NCI-H146 treated with DMSO at 0.1 percent for 48 hours (cell line): Measurements from ENCODE around the gene WFDC8.
"Not testable (repeated sequence)": the region's sequence is repeated elsewhere in the genome, so short reads cannot be mapped to it uniquely, and the experiment has no call there.

Experiments used
- DNase-seq: peaks from one replicate; lab custom pipeline; 2025; ENCODE audit not compliant: unreplicated experiment; lab: John Stamatoyannopoulos, UW

Gene WFDC8

DNA sequence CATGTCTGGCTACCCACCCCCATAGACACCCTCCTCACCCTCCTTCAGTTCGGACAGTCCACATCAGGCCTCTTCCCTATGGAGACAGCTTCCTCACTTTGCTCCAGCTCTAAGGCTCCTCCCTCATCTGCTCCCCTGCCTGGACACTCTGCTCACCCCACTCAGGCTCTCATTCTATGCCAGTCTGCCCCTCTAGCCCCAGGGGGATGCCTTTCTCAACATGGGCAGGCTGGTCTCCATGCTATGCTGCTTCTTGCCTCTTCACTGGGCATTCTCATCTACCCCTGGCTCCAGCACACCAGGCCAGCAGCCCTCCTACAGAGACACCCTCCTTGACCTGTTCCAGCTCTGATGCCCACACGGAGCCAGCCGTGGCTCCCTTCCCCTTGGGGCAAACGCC, at the start of gene WFDC8:
Gene WFDC8 (minus strand): TSS at position 101 of the 400 bp plus-strand sequence. CDS start 37 bp downstream, at position 64.
- DNase-seq: no peak

DNA sequence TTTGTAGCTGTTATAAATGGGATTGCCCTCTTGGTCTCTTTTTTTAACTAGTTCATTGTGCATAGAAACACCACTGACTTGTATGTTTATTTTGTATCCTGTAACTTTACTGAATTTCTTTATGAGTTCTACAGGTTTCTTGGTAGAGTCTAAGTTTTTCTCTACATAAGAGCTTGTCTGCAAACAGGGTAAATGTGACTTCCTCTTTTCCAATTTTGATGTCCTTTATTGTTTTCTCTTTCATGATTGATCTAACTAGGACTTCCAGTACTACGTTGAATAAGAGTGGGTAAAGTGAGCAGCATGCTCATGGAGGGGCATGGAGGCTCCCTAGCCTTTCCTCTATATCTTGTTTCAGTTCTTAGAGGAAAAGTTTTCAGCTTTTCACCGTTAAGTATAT, 47.5 kb upstream of the WFDC8 start:
- DNase-seq: no peak

DNA sequence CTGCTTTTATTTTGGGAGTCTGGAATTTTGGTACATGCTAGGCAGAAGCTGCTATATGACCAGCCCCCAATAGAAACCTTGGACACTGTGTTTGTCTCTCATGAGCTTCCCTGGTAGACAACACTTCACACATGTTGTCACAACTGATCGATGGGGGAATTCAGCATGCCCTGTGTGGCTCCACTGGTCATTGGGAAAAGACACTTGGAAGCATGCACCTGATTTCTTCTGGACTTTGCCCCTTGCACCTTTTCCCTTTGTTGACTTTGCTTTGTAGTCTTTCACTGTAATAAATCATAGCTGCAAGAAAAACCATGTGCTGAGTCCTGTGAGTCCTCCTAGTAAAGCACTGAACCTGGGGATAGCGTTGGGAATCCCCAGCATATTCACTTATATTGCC, 42.5 kb upstream of the WFDC8 start:
- no peak for DNase-seq

DNA sequence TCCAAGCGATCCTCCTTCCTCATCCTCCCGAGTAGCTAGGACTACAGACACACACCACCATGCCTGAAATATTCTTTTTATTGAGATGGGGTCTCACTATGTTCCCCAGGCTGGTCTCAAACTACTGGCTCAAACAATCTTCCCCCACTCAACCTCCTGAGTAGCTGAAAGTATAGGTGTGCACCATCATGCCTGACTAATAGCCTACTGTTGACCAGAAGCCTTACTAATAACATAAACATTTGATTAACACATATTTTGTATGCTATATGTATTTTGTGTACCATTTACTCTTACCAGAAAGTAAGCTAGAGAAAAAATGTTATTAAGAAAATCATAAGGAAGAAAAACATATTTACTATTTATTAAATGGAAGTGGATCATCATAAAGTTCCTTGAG, 38.5 kb upstream of the WFDC8 start:
- DNase-seq: no peak

DNA sequence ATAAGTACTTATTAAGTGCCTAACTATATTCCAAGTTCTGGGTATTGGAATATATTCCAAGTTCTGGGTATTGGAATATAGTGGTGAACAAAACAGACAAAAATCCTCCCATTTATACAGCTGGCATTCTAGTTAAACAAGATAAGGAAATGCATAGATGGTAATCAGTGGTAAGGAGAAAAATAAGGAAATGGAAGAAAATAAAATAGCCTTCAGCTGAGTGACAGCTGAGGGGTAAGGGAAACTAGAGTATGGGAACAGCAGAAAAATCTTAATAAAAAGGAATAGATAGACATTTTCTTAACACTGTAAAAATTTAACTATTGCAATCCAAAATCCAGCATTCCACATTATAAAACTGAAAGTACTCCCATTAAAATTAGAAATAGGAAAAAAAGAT, 33.2 kb upstream of the WFDC8 start:
- DNase-seq: no peak

DNA sequence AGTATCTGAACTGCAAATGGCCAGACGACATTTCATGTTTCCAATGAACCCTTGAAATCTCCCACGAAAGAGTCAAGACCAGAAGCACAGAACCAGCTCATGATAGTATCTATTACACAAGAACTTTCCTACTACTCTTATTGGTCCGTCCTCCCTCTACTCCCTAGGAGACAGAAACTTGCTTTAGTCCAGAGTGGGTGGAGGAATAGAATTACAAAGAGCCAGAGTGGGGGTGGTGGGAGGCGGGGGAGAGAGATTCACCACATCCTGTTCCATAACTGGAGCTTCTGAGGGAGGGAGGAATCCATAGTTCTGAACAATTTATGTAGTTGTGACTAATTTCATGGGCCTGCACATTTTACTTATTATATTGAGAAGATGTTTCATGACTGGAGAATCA, 32.0 kb upstream of the WFDC8 start:
- DNase-seq: no peak

DNA sequence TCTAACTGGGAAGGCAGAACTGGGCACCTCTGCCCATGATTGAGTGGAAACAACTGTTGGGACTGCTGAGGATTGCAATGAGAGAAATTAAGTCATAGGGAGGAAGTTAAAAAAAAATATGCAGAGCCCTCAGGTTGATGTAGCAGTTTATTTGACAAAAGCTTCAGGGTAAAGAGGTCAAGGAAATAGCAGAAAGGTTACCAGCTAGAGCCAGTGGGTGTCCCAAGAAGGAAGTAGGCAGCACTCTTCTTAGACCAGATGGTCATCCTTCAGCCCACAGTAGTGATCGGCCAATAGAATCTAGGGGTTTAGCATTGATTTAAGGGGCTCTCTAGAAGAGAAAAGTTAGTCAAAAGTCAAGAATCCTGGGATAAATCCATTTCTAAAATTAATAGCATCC, 28.7 kb upstream of the WFDC8 start:
- no peak for DNase-seq

DNA sequence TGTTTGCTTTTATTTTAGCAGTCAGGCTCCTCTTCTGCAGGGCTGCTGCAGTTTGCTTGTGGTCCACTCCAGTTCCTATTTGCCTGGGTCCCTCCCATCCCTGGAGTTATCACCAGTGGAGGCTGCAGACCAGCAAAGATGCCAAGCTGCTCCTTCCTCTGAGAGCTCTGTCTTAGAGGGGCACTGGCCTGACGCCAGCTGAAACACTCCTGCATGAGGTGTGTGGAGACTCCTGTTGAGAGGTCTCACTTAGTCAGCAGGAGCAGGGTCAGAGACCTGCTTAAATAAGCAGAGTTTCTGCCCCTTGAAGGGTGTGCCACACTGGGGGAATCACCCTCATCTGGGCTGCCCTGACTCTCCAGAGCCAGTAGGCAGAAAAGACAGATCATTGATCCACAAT, 16.2 kb upstream of the WFDC8 start:
- DNase-seq: no peak

DNA sequence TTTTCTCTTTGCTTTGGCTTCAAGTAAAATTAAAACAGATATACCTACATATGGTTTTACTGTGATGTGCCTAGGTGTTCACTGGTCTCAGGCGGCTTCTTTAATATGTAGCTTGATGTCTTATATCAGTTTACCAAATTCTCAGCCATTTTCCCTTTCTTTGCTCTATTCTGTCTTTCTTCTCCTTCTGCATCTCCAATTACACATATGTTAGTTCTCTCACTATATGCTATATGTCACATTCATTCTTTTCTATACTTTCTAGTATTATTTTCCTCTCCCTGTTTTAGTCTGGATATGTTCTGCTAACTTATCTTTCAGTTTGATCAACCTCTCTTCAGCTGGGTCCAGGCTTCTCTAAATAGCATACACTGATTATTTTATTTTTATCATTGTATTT, 14.4 kb upstream of the WFDC8 start:
- DNase-seq: no peak

DNA sequence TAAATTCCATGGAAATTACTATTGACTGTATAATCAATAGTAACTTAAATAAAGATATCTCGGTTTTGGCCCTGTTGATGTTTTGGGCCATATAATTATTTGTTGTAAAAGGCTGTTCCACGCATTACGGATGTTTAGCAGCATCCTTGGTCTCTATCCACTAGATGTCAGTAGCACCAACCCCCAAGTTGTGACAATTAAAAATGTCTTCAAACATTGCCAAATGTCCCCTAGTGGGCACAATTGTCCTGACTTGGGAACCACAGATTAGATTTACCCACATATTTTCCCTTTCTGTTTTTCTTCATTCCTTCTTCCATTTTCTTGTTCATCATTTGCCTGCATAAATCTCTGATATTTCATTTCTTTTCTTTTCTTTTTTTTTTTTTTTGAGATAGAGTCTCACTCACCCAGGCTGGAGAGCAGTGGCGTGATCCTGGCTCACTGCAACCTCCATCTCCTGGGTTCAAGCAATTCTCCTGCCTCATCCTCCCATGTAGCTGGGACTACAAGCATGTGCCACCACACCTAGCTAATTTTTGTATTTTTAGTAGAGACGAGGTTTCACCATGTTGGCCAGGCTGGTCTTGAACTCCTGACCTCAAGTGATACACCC, 13.6 kb upstream of the WFDC8 start:
- DNase-seq: peak; percentile 7

DNA sequence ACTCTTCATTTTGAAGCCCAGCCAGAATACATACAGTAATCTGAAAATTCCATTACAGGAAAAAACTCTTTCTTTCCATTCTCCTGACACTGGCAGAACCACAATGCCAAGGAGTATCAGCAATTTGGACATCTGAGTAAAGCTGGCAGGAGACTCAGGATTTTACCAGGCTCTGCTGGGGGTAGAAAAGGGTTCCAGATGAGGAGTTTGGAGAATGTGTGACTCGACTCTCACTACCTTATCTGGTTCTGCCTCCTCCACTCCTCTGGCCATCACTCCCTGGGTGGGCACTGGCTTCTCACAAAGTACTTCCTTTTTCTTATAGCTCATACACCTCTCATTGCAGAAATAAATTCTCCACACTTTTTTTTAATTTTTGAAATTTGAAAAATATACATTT, 10.6 kb upstream of the WFDC8 start:
- no peak for DNase-seq

DNA sequence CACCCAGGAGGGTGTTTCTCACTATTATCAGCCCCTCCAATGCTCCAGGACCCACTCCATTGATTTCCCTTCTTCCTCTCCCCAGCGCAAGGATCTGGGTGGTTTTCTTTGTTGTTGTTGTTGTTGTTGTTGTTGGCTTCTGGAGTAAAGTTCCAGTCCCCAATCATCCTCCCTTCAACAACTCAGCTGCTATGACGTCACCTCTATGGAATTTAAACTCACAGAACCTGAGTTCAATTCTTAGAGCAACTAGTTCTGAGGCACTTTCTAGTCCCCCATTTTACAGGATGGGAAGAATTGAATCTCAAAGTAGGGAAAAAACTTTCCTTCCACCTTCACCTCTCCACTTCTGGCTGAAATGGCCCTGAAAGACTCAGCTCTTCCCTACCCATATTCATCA, 9.7 kb upstream of the WFDC8 start:
- no peak for DNase-seq

DNA sequence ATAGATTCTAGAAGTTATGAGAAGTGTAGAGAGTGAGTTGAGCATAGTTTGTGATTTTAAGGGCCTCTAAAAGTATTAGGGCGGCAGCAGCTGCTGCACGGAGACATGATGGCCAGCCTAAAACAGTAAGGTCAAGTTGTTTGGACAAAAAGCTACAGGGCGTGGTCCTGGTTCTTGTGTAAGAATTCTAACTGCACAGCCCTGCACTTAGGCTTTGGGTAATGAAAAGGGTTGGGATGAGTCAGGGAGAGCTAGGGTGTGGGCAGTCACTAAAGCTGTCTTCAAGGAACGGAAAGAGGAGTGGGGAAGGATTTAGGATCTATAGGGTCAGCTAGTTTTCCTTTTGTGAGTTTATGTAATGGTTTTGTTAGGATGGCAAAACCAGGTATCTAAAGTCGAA, 6.9 kb upstream of the WFDC8 start:
- not testable (repeated sequence) for DNase-seq

DNA sequence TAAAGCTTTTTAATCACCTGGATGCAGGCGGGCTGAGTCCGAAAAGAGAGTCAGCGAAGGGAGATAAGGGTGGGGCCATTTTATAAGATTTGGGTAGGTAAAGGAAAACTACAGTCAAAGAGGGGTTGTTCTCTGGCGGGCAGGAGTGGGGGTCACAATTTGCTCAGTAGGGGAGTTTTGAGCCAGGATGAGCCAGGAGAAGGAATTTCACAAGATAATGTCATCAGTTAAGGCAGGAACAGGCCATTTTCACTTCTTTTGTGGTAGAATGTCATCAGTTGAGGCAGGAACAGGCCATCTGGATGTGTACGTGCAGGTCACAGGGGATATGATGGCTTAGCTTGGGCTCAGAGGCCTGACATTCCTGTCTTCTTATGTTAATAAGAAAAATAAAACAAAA, 5.2 kb upstream of the WFDC8 start:
- DNase-seq: not testable (repeated sequence)

DNA sequence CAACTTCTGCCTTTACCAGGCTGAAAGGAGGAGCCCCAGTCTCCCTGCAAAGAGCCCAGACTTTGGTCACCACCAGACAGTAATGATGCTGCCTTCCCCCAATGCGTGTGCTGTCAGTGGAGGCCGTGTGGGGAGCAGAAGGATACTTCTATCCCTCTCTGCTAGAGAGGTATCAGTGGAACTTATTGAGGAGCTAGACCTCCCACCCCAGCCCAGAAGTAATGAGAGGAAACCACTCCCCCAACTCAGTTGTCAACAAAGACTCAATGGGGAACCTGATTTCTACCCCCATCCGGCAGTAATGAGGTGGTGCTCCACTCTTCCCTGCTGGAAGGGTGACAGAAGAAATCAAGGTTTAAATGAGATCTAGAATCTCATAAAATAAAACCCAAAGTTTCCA, 4.4 kb upstream of the WFDC8 start:
- DNase-seq: no peak

DNA sequence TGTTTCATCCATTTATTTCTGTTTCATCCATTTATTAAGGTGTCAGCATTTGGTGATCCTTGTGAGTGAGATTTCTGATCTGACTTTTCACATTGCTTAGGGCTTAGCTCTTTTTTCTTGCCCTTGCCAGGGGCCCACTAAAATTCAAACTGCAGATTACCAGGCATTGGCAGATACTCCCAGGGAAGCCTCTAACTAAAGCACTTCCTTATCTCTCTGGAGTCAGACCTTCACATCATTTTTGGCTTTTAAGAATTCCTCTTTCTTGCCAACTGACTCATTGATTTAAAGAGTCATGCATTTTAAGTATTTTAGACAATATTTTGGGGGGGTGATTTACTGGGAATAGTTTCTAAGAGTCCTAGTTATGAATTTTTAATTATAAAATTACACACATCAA, 2.6 kb upstream of the WFDC8 start:
- DNase-seq: no peak

DNA sequence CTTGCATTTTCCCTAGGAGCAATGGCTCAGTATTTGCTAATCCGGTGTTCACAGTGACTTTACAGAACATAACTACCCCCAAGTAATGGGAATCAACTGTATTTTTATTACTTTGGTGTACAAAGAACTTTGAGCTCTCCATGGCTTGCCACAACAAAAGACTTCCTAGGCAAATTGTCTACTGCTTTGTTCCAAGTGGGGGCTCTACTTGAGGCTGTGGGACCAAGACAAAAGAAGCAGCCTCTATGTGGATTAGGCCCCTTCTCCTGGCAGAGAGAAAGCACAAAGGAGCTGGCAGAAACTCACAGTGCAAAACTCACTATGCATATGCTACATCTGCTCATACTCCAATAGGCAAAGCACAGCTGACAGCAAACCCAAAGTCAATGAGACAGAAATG, 853 bp downstream of the WFDC8 start:
- DNase-seq: no peak

DNA sequence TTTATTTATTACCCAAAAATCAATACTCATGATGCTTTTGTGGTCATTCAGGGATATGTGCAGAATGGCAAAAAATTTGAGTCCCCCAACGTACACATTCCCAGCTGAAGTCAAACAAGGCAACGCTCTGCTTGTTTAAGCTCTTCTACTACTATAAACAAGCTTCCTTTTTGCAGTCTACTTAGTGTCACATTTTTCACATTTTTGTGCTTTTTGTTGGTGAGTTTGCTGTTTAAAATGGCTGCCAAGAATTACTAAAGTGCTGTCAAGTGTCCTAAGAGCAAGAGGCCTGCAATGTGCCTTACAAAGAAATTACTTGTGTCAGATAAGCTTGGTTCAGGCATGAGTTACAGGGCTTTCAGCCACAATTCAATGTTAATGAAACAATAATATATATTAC, 2.1 kb downstream of the WFDC8 start:
- no peak for DNase-seq

DNA sequence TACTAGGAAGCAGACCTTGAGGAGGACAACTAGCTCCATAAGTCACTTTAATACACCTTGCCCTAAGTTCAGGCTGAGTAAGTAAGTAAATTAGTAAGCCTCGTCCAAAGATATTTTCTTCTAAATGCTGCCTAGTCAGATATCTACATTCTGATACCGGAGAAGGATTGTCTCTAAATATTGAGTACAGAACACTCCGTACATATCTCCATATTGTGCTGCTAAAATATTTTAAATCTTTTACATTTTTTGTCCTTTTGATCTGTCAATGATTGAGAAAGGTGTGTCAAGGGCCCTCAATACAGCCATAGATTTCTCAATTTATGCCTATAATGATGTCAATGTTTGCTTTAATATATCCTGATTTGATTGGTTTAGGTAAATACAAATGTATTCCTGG, 3.2 kb downstream of the WFDC8 start:
- DNase-seq: no peak

DNA sequence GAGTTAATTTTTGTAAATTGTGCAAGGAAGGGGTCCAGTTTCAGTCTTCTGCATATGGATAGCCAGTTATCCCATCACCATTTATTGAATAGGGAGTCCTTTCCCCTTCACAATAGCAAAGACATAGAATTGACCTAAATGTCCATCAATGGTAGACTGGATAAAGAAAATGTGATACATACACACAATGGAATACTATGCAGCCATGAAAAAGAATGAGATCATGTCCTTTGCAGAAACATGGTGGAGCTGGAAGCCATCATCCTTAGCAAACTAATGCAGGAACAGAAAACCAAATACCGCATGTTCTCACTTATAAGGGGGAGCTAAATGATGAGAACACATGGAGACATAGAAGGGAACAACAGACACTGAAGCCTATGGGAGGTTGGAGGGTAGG, 9.4 kb downstream of the WFDC8 start:
- not testable (repeated sequence) for DNase-seq

DNA sequence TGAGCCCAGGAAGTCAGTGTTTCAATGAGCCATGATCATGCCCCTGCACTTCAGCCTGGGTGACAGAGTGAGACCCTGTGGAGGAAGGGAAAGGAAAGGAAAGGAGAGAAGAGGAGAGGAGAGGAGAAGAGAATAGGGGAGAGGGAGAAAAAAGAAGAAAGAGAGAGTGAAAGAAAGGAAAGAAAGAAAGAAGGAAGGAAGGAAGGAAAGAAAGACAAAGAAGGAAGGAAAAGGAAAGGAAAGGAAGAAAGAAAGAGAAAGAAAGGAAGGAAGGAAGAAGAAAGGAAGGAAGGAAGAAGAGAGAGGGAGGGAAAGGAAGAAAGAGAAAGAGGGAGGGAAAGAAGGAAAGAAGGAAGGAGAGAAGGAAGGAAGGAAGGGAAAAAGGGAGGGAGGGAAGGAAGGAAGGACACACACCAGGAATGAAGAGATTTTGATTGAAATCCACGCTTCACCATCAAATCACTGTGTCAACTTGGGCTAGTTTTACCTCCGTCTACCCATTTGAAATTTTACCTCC, 14.3 kb downstream of the WFDC8 start:
- DNase-seq: no peak

DNA sequence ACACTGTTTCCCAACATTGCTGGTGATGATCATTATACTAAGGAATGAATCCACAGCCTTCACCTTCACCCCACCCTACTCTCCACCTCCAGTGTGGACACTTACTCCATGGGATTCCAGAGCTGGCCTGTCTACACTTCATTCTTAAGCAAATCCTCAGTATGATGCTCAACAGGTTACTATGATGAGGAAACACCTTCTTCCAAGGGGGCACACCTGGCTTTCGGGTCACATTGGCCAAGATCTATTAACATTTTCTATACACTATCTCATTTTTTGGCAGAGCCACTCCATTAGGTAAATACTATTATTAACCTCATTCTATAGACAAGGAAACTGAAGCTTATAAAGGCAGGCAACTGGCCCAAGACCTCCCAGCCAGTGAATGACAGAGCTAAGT, 23.9 kb downstream of the WFDC8 start:
- no peak for DNase-seq

DNA sequence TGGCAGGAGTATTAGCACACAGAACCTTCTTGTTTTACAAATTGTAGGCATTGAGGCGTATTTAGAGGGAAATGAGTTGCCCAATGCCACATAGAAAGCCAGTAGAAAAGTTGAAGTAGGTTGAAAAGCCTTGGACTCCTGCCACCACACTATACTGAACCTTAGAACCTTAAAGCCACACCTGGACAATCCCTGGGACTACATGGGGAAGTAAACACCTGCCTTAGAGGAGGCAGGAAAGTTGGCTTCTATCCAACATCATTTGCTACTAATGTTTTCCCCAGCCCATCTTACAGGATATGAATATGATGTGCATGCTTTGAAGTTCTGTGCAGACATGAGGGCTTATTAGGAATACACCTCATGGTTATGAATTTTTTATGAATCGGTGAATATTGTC, 26.6 kb downstream of the WFDC8 start:
- no peak for DNase-seq
